Uterus (tissue), 4 donors: ENCODE data around the gene CFAP97D1. TPM values are rescaled to one million over a fixed set of nuclear protein-coding genes. Genes with fewer than 3 reads are reported as not detected.

Source experiments
- DNase-seq, 2 donors: peaks; one replicate each; pipeline ENCODE4 v3.0.0-alpha.2; 2019 to 2020
- H3K27ac ChIP-seq, 2 donors: fragments of 200-600 bp; sonication (generic); 1 replicate in 1 of 2; 2 replicates in 1 of 2; pipeline ENCODE4 v1.5.1; 2016 to 2018
- H3K27me3 ChIP-seq, 2 donors: fragments of 200-600 bp; sonication (generic); one replicate each; pipeline ENCODE4 v1.5.1; 2018 to 2019; ENCODE audit warnings: control low read depth in 1 of 2
- H3K36me3 ChIP-seq, 2 donors: fragments of 200-600 bp; sonication (generic); one replicate each; pipeline ENCODE4 v1.5.1; 2019; ENCODE audit warnings: control low read depth in 1 of 2
- H3K4me1 ChIP-seq, 2 donors: fragments of 200-600 bp; sonication (generic); one replicate each; pipeline ENCODE4 v1.5.1; 2018 to 2019; ENCODE audit warnings: control low read depth in 1 of 2
- H3K4me3 ChIP-seq, 2 donors: fragments of 200-600 bp; sonication (generic); 1 replicate in 1 of 2; 2 replicates in 1 of 2; pipeline ENCODE4 v1.5.1; 2018 to 2019; ENCODE audit warnings: mild to moderate bottlenecking in 1 of 2
- H3K9me3 ChIP-seq, 2 donors: fragments of 200-600 bp; sonication (generic); one replicate each; pipeline ENCODE4 v1.5.1; 2019; ENCODE audit warnings: control low read depth in 1 of 2
- POLR2A ChIP-seq, 2 donors: fragments of 450-650 bp; IDR thresholded peaks; one replicate each; pipeline ENCODE4 v1.6.1; 2016; ENCODE audit warnings: antibody characterized with exemption in 2 of 2, mild to moderate bottlenecking in 1 of 2, moderate library complexity in 1 of 2
- intact Hi-C: fragments of 100-400 bp; cut with DNase I; formaldehyde crosslinking; loops from one replicate; pipeline ENCODE4 v1.15.1; 2023; ENCODE audit warnings: low total_unique reads
- total RNA-seq, 4 donors: library from RNA; depleted of rRNA in 3 of 4; stranded (reverse); fragments of >200 nt in 3 of 4; gene quantifications; one replicate each; pipeline versions ENCODE4 v1.1.0 to v1.2.4, GENCODE V29; 2014 to 2023
- TF ChIP-seq, protein P1 (sequence below), 4 experiments: fragments of 200-600 bp in 2 of 4; fragments of 450-650 bp in 2 of 4; sonication (generic) in 2 of 4; IDR thresholded peaks; one replicate each; pipeline ENCODE4 v1.5.1; 2016 to 2019; ENCODE audit warnings: antibody characterized with exemption in 4 of 4, mild to moderate bottlenecking in 2 of 4, moderate library complexity in 1 of 4
- donor health status: DM: yes; HTN: yes; CAD: no.

Gene CFAP97D1
- total RNA-seq, 4 donors from 2014 or later: not detected

DNA sequence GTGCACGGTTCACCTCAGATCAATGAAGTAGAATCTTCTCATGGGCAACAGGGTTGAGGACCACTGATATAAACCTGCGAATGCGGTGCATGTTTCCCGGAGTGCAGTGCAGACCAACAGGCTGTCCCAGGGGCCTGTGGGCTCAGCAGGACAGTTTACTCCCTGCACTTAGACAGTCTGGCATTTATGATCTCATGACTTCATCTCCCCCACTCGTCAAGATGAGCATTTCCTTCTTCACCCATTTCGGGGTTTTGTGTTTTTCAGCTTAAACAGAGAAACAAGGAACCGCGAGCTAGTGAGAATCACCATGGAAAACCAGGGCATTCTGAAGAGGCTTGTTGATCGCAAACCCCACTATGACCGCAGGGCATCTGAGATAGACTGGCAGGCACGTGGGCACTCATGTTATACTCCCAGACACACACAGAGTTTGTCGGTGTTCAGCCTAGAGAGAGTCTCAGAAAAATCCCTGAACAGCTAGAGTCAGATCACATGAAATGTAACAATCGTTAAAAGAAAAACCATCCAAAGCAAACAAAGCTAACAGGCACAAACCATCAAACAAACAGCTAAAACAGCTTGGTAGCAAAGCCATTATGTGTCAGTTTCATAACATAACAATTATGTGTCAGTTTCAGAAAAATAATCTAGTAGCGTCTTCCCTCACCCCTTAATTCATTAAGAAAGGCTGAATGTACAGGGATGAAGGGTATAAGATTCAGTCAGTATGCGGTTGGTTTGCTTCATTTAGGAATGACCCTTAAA, 2.9 kb downstream of the CFAP97D1 start:
- intact Hi-C loops: no loop called here
- Histone ChIP-seq H3K27ac (no peak overlapping the region), H3K36me3 (no peaks in the 10 kb centered on the region), H3K27me3 (no peaks in the 10 kb centered on the region), H3K4me3 (no peak overlapping the region), H3K4me1 (peaks cover 0 to 6% of the 10 kb centered on the region in 2 donors), H3K9me3 (no peaks in the 10 kb centered on the region)
- no peak for DNase-seq
- TF ChIP-seq, protein P1, sequence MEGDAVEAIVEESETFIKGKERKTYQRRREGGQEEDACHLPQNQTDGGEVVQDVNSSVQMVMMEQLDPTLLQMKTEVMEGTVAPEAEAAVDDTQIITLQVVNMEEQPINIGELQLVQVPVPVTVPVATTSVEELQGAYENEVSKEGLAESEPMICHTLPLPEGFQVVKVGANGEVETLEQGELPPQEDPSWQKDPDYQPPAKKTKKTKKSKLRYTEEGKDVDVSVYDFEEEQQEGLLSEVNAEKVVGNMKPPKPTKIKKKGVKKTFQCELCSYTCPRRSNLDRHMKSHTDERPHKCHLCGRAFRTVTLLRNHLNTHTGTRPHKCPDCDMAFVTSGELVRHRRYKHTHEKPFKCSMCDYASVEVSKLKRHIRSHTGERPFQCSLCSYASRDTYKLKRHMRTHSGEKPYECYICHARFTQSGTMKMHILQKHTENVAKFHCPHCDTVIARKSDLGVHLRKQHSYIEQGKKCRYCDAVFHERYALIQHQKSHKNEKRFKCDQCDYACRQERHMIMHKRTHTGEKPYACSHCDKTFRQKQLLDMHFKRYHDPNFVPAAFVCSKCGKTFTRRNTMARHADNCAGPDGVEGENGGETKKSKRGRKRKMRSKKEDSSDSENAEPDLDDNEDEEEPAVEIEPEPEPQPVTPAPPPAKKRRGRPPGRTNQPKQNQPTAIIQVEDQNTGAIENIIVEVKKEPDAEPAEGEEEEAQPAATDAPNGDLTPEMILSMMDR (IDR thresholded peaks at IDR 0.05): no peak
- no peak for TF ChIP-seq POLR2A (IDR thresholded peaks at IDR 0.05)

DNA sequence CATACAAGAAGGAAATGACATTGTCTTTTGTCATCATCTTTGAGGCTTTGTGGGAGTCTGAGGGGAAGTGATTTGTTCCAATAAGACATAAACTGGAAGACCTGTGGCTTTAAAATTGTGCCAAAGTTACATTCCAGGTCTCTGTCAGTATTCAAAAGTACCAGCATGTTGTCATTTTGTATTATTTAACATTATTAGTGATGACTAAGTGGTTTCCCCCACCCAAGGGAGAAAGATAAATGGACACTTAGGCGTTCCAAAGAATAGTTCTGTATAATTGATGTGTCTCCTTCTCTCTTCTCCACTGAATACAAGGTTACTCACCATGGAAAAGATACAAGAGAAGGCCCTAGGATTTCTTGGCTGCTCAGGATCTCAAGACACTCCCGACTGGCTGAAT, 3.8 kb downstream of the CFAP97D1 start:
- no peaks in the 10 kb centered on the region for H3K9me3 ChIP-seq
- no peak for DNase-seq
- peaks cover 0 to 6% of the 10 kb centered on the region in 2 donors for H3K4me1 ChIP-seq
- no peaks in the 10 kb centered on the region for H3K27me3 ChIP-seq
- H3K27ac ChIP-seq: no peak overlapping the region
- intact Hi-C loops: no loop called here
- H3K36me3 ChIP-seq: no peaks in the 10 kb centered on the region
- no peak overlapping the region for H3K4me3 ChIP-seq
- no peak for TF ChIP-seq POLR2A (IDR thresholded peaks at IDR 0.05)
- TF ChIP-seq, protein P1 (IDR thresholded peaks at IDR 0.05): no peak

DNA sequence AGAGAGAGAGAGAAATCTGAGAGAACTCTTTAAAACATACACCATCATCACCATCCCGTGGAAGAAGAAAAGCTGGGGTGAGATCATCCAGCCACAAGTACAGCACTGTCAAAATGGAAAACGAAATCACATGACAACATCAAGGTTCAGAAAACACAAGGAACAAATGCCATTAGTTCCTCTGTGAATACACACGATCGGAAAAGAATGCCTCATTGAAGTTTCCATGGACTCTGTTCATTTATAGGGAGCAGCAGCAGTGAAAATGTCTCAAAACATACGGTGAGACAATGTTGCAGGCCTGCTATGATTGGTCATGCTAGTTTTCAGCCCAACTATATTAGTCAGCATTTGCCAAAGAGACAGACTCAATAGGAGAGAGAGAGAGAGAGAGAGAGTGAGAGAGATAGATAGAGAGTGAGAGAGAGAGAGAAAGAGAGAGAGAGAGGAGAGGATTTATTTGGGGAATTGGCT, 4.4 kb downstream of the CFAP97D1 start:
- intact Hi-C loops: no loop called here
- Histone ChIP-seq H3K9me3 (no peaks in the 10 kb centered on the region), H3K36me3 (no peaks in the 10 kb centered on the region), H3K4me3 (no peak overlapping the region), H3K4me1 (peaks cover 0 to 2% of the 10 kb centered on the region in 2 donors), H3K27me3 (no peaks in the 10 kb centered on the region), H3K27ac (no peak overlapping the region)
- DNase-seq: no peak
- TF ChIP-seq, protein P1 (IDR thresholded peaks at IDR 0.05): no peak
- TF ChIP-seq POLR2A (IDR thresholded peaks at IDR 0.05): no peak

- DNase-seq: no peak
- intact Hi-C loops: no loop called here
- Histone ChIP-seq H3K27ac (no peak overlapping the region), H3K4me1 (no peaks in the 10 kb centered on the region), H3K27me3 (no peaks in the 10 kb centered on the region), H3K36me3 (no peaks in the 10 kb centered on the region), H3K9me3 (no peaks in the 10 kb centered on the region), H3K4me3 (no peak overlapping the region)
- no peak for TF ChIP-seq POLR2A (IDR thresholded peaks at IDR 0.05)
- TF ChIP-seq, protein P1 (IDR thresholded peaks at IDR 0.05): no peak
Measured at GRCh38 chr17:43787728-43788127, 7.5 kb downstream of the CFAP97D1 start.

DNA sequence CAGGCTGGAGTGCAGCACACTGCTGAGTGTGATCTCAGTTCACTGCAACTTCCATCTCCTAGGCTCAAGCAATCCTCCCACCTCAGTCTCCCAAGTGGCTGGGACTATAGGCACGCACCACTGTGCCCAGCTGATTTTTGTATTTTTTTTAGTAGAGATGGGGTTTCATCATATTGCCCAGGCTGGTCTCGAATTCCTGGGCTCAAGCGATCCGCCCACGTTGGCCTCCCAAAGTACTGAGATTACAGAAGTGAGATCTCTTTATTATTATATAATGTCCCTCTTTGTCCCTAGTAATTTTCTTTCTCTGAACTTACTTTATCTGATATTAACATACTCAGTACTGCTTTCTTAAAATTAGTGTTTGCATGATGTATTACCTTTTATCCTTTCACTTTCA, 8.3 kb downstream of the CFAP97D1 start:
- H3K36me3 ChIP-seq: no peaks in the 10 kb centered on the region
- no peak overlapping the region for H3K27ac ChIP-seq
- no peaks in the 10 kb centered on the region for H3K9me3 ChIP-seq
- H3K27me3 ChIP-seq: no peaks in the 10 kb centered on the region
- intact Hi-C loops: no loop called here
- no peaks in the 10 kb centered on the region for H3K4me1 ChIP-seq
- TF ChIP-seq POLR2A (IDR thresholded peaks at IDR 0.05): no peak
- TF ChIP-seq, protein P1 (IDR thresholded peaks at IDR 0.05): no peak
- H3K4me3 ChIP-seq: no peak overlapping the region
- DNase-seq: no peak
